ENCODE data around the gene DNMT3B.
"Not testable (repeated sequence)": the region's sequence is repeated elsewhere in the genome, so short reads cannot be mapped to it uniquely, and the experiment has no call there.

Gene DNMT3B

DNA sequence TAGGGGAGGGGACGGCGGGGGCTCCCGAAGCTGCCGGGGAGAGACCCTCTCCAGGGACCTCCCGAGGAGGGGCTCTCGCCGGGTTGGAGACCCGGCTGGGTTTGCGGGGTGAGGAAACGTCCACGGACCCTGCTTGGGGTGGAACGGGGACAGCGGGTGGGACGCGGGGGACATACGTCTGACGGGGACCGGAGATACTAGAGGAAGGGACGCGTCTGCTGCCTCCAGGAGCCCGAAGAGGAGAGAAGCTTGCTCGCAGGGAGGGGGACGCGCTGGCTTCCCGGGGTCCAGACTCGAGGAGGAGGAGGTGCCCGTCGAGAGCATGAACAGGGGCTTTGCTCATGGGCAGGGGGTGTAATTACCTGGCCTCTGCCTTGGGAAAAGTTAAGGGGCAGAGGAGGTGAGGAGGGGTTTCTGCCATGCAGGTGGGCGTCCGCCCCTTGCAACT is 593 bp downstream of the DNMT3B start:
- DNase-seq (ENCODE audit: low read depth in 1 of 2, low spot score in 1 of 2): no peak

DNA sequence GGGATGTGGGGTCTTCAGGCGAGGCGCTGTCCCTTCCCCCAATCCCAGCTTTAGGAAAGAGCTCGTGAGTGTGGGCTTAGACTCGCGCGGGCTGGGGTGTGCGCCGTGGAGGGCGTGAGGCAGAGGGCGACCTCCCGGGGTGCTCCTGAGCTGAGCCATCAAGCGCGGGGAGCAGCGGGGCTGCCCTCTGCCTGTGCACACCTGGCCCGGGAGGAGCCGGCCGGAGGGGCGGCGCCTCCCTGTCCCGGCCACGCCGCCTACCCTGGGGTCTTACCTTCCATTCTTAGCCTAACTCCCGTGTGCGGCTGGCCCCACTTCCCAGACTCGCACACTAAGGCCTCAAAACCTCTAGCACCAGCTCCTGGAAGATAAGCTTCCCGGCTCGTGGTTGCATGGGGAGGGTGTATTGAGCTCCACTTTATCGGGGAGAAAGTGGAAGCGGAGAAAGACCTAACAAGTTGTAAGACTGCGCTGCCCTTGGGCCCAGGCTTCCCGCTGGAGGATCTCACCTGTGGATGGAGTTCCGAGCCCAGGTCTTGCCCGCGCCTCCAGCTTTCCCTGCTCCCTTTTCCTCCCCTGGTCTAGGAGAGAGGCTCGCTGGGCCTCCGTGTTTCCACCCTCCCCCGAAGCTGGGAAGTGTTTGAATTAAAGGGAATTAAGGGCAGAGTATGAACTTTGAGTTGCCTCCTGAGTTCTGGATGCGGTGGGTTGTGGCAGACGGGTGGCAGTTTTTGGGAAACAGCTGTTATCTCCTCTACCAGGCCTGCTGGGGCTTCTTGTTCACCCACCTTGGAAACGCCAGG is 1.2 kb downstream of the DNMT3B start:
- DNase-seq (ENCODE audit: low read depth in 1 of 2, low spot score in 1 of 2): no peak

DNA sequence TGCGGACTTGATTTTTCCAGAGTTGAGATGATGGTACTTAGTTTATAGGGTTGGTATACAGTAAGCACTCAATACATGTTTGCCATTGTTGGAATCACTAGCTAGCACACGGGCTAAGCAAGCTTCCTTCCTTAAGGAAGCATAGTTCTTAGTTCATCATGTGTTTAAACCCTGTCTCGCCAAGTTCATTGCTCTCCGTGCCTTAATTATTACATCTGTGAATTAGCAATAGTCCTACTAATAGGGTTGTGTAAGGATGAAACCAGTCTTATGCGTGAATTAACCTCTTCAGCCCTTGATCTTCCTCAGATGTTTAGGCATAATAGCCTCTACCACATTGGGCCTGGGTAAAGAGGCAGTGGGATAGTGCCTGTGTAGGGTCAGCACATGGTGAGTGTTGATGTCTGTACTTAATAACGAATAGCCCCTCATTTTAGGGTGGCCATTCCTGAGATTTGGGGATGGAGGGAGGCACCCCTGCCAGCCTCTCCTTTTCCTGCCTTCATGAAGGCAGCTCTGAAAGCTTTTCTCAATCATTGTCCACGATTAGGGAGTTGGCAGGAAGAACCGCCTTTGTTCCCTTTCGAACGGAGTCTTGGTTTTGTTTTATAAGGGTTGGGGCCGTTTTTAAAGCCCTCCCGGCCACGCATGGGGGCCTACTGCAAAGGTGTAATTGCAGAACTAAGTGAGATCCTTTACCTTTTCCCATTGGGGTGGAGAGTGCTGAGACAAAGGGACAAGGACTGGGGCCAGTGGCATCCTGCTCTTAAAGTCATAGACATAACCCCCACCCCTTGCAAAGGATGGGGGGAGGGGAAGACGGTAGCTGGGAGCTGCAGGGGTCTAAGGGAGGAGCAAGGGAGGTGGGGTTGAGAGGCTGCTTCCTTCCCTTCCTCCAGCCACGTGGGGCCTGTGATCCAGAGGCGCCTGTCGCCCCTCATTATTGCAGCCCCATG is 2.1 kb downstream of the DNMT3B start:
- no peak for DNase-seq (ENCODE audit: low read depth in 1 of 2, low spot score in 1 of 2)

DNA sequence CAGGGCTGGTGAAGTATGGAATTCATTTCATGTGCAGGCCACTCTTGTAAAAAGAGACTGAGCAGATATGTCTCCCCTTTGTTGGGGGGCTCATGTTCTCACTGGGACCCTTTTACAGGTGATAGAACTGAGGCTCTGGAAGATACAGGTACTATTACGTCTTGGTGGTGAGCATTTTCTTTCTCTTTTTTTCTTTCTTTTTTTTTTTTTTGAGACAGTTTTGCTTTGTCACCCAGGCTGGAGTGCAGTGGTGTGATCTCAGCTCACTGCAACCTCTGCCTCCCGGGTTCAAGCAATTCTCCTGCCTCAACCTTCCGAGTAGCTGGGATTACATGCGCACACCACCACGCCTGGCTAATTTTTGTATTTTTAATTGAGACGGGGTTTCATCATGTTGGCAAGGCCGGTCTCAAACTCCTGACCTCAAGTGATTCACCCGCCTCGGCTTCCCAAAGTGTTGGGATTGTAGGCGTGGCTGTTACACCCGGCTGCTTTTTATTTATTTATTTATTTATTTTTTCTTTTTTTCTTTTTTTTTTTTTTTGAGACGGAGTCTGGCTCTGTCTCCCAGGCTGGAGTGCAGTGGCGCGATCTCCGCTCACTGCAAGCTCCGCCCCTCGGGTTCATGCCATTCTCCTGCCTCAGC is 3.2 kb downstream of the DNMT3B start:
- DNase-seq (ENCODE audit: low read depth in 1 of 2, low spot score in 1 of 2): not testable (repeated sequence)

DNA sequence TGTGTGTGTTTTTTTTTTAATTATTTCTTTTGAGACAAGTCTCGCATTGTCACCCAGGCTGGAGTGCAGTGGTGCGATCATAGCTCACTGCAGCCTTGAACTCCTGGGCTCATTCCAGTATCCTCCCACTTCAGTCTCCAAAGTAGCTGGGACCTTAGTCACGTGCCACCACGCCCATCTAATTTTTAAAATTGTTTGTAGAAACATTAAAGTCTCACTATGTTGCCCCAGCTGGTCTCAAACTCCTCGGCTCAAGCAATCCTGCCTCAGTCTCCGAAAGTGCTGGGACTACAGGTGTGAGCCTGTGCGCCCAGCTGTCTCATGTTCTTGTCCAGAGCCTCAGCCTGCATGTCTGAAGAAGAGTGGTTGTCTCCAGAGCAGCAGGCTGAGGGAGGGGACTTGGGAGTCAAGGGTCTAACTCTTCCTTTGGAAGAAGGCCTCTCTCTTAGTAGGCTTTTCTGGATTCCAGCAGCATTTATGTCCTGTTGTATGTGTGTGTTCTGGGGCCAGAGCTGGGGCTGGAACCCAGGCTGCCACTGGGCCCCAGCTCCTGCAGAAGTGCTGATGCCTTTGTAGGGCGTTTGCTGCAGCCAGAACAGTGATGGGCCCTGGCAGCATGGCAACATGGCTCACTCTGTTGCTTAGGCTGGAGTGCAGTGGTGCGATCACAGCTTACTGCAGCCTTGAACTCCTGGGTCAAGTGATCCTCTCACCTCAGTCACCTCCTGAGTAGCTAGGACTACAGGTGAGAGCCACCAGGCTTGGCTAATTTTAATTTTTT is 5.4 kb downstream of the DNMT3B start:
- no peak for DNase-seq (ENCODE audit: low read depth in 1 of 2, low spot score in 1 of 2)

DNA sequence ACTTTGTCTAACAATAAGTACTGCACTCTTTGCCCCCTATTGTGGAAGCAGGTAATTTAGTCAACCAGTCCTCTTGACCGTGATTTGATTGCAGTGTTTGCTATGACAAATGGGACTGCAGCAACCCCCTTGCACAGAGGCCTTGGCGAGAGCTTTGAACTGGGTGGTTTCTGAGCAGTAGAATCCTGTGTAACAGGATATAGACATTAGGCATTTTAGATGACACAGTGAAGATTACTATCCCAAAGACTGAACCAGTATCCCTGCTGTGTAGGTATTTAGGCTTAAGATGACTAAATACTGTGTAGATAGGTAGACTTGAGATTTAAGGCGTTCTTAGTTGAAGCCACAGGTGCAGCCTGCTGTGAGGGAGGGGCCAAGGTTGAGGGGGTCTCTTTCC is 9.9 kb downstream of the DNMT3B start:
- no peak for DNase-seq (ENCODE audit: low read depth in 1 of 2, low spot score in 1 of 2)

DNA sequence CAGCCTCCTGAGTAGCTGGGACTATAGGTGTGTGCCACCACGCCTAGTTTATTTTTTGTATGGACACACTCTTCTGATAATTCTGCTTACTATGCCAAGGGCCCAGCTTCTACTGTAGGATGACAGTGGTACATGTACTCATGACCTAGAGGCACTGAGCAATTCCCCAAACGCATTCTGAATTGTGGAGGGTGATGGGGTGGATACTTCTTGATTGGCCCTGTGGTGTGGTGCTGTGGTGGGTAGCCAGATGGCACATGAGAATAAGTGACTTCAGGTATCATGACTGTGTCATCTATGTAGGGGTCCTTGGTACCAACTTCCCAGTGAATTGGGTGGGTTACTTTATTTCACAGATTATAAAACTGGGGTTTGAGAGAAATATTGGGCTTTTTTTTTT is 11.0 kb downstream of the DNMT3B start:
- DNase-seq (ENCODE audit: low read depth in 1 of 2, low spot score in 1 of 2): no peak

DNA sequence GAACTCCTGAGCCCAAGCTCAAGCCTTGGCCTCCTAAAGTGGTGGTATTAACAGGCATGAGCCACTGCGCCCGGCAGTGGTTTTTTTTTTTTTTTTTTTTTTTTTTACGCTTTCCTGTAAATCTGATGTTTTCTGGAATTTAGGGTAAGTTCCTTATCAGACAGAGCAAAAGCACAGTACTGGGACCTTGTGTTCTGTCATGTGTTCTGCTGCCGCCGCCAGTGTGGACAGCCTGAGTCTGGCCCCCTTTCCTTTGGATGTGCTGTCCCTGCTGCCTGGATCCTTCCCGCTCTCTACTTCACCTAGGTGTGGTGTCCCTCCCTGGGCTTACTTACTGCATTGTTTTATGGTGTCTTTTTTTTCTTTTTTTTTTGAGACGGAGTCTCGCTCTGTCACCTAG is 11.7 kb downstream of the DNMT3B start:
- no peak for DNase-seq (ENCODE audit: low read depth in 1 of 2, low spot score in 1 of 2)

DNA sequence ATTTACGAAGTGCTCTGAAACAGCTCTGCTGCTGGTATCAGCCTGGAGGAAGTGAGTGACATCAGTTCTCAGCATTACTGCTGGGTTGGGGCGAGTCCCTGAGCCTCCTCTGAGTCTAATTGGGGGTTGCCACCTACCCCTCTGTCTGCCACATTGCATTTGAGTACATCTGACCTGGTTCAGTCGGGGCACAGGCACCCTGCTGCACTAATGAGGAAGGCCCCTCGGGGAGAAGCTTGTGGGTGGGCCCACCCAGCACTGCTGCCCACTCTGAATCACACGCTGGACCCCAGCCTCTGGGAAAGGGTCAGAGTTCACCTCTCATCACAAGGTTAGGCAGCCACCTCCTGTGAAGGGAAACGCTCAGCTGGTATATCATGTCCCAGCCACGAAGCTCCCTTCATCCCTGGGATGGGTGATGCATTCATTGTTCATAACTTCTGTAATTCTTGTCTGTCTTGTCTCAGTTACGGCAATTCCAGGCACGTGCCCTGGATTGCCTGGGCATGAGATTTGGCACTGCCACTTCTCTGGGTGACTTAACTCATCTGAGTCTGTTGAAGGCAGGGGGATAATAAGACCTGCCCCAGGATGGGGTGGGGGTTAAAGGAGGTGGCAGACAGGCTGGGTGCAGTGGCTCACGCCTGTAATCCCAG is 13.3 kb downstream of the DNMT3B start:
- DNase-seq (ENCODE audit: low read depth in 1 of 2, low spot score in 1 of 2): no peak

DNA sequence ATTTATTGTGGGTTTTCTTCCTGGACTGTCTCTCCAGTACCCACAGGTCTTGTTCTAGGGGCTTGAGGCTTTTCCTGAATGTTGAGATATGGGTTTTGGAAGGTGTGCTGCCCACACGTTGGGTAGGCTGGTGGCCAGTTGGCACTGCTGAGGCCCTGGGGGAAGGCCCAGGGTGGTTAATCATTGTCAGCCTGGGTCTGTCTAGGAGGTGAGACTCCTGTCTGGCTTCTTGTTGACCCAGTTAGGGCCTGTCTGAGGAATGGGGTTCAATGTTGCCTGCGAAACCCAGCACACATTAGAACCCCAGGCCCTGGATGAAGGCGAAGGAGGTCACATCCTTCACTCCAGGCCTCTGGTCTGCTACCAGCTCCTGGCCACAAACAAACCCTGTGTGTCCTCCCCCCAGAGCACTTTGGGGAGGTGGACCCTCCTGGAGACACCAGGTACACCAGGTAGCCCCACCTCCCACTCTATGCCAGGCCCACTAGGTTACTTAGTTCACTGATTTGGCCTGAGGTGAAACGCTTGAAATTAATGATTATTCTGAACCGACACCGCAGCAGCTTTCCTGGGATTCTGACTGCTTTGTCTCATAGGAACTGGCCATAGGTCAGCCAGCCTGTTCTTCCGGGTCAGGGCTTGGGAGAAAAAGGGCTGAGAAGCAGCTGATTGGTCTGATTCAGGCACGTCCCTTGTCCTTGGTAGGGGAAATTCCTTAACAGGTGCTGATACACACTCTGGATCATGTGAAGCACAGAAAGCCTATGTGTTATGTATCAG is 15.2 kb downstream of the DNMT3B start:
- no peak for DNase-seq (ENCODE audit: low read depth in 1 of 2, low spot score in 1 of 2)

DNA sequence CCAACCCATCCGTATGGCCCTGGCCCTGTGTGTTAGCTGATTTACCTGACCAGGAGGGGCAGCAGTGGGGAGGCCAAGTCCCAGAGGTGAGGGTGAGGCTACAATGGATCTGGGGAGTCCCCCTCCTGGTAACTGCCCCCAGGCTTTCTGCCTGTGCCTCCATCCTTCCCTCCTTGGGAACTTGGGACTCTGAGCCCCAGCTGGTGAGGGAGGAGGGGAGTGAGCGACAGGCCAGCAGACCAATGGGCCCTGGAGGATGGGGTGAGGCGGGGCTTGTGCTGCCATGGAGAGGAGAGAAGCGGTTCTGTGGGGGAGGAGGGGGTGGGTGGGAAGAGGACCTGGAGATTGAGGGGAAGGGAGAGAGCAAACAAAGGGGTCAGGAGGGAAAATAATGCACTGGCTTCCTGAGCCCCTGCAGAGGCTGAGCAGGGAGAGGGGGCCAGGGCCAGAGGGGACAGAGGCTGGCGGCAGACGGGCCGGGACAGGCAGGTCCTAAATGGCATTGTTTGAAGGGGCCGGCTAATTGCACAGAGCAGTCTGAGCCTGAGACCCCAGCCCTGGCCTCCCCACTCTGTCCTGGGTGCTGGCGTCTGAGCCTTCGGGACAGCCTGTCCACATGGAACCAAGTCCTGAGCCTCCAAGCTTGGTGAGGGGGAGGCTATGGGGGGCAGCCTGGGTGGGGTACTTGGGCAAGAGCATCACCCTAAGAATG is 17.5 kb downstream of the DNMT3B start:
- DNase-seq (ENCODE audit: low read depth in 1 of 2, low spot score in 1 of 2): no peak

DNA sequence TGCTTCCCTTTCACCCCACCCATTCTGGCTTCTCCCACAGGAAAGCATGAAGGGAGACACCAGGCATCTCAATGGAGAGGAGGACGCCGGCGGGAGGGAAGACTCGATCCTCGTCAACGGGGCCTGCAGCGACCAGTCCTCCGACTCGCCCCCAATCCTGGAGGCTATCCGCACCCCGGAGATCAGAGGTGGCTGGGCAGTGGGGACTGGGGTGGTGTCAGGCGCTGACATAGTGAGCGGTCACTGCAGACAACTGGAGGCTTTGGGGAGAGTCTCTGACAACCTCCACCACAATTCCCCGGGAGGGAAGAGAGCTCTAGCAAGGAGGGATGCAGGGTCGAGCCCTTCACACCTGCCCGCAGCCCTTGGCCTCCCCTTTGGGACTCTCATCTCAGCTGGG is 18.1 kb downstream of the DNMT3B start:
- DNase-seq (ENCODE audit: low read depth in 1 of 2, low spot score in 1 of 2): no peak

DNA sequence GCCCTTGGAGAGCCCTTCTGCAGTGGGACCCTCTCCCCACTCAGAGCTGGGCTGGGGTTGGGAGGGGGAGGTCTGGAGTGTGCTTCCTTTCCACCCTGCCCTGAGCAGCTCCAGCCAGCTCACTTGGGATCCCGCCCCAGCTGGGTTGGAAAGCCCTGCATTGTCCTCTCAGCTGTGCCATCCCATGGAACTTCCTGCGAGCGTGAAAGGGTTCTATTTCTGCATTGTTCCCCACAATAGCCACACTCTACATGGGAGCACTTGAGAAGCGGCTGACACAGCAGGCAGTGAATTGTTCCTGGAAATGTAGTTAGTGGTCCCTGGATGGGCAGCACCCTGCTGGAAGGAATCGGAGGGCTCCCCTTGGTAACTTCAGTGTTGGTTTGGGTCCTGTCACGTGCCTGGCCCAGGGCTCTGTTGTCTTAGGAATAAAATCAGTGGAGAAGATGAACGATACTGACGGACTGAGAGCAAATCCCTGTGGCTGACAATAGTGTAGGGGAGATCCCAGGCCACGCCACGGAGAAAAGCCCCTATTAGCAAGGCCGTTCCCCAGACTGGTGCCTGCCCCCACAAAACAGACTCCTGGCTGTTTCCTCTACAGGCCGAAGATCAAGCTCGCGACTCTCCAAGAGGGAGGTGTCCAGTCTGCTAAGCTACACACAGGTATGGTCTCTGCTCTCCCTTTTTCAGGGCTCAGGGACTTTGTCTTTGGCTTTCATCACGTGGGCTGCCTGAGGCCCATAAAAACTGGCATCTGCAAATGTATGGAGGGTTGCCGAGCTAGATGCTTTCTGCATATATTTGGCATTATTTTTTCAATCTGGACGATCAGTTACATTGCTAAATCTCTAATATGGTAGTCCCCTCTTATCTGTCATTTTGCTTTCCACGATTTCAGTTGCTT is 18.8 kb downstream of the DNMT3B start:
- no peak for DNase-seq (ENCODE audit: low read depth in 1 of 2, low spot score in 1 of 2)

DNA sequence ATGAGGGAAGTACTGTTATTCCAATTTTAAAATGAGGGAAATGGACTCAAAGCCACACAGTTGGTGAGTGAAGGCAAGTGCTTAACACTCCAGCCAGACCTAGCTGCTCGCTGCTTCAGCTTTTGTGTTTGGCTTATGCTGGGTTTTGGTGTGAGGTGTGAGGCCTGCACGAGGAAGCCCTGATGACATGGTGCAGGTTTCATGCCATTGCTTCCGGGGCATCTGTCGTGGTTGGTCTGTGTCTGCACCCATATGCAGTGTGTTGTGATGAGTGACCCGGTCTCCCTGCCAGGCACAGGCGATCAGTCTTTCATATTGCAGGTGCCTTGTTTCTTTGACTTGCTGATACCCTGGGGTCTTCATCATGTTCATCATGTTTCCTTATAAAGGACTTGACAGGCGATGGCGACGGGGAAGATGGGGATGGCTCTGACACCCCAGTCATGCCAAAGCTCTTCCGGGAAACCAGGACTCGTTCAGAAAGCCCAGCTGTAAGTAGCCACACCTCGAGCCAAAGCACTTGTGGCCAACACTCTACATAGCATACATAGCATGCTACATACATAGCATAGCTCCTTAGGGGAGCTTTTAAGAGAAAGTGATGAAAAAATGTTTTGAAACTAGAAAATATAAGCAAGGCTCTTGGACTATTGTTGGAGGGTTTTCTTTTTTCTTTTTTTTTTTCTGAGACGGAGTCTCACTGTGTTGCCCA is 22.3 kb downstream of the DNMT3B start:
- no peak for DNase-seq (ENCODE audit: low read depth in 1 of 2, low spot score in 1 of 2)

DNA sequence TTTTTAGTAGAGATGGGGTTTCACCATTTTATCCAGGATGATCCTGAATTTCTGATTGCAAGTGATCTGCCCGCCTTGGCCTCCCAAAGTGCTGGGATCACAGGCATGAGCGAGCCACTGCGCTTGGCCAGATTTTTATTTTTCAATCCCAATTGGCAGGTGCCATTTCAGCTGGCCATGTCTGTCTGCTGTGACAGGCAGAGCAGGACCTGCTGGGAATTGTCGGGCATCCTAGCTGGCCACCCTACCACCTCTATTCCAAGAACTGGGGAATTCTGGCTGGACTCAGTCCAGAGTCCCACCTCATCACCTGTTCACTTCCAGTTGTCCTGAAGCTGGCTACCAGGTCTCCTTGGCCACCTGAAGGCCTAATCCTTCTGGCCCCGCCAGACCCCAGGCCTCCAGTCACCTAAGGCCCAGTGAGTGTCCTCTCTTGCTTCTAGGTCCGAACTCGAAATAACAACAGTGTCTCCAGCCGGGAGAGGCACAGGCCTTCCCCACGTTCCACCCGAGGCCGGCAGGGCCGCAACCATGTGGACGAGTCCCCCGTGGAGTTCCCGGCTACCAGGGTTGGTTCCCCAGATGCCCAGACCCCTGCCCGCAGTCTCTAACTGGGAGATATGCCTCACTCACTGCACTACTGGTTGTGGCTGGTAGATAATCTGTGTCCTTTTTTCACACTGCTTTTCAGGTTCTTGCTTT is 24.0 kb downstream of the DNMT3B start:
- no peak for DNase-seq (ENCODE audit: low read depth in 1 of 2, low spot score in 1 of 2)

DNA sequence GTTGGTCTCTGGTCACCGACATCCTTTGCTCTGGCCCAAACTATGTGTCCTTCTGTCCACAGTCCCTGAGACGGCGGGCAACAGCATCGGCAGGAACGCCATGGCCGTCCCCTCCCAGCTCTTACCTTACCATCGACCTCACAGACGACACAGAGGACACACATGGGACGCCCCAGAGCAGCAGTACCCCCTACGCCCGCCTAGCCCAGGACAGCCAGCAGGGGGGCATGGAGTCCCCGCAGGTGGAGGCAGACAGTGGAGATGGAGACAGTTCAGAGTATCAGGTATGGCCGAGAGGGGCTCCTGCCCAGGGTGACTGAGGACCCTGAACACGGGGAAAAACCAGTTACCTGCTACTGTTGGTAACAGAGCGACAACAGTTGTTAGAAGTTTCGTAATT is 25.0 kb downstream of the DNMT3B start:
- no peak for DNase-seq (ENCODE audit: low read depth in 1 of 2, low spot score in 1 of 2)

Data from activated T-helper 1 cell treated with anti-CD3 and anti-CD28 coated beads, Interleukin-2, amount 50 U/mL, for 16 hours (primary cell).